ENCODE data around the gene PLXND1.

Gene PLXND1

DNA sequence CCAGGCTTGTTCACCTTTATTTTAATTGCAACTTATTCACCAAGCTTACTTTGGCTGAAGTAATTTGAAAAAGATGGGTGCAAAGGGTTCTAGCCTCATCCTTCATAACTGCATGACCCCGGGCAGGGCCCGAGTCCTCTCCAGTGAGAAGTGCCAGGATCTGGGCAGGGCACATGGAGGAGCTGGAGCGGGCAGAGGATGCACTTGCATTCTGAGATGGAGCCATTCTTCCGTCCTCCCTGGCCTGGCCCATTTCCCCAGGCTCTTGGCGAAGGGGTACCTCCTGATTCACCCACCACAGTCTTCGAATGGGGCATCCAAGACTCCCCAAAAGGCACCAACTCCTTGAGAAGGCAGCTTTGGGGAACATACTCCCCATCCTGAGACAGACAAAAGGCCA lies 22.5 kb upstream of the PLXND1 start:
- no peak overlapping the region for H3K4me3 ChIP-seq (ENCODE audit: low read depth, low read length)
- DNase-seq (ENCODE audit: low read depth): no peak
- TF ChIP-seq, protein P1, sequence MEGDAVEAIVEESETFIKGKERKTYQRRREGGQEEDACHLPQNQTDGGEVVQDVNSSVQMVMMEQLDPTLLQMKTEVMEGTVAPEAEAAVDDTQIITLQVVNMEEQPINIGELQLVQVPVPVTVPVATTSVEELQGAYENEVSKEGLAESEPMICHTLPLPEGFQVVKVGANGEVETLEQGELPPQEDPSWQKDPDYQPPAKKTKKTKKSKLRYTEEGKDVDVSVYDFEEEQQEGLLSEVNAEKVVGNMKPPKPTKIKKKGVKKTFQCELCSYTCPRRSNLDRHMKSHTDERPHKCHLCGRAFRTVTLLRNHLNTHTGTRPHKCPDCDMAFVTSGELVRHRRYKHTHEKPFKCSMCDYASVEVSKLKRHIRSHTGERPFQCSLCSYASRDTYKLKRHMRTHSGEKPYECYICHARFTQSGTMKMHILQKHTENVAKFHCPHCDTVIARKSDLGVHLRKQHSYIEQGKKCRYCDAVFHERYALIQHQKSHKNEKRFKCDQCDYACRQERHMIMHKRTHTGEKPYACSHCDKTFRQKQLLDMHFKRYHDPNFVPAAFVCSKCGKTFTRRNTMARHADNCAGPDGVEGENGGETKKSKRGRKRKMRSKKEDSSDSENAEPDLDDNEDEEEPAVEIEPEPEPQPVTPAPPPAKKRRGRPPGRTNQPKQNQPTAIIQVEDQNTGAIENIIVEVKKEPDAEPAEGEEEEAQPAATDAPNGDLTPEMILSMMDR (IDR thresholded peaks at IDR 0.05; ENCODE audit: low read depth, low read length): no peak
- TF ChIP-seq, protein P2, sequence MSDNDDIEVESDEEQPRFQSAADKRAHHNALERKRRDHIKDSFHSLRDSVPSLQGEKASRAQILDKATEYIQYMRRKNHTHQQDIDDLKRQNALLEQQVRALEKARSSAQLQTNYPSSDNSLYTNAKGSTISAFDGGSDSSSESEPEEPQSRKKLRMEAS (IDR thresholded peaks at IDR 0.05; ENCODE audit: low read depth, low read length): no peak
- TF ChIP-seq POLR2A (IDR thresholded peaks at IDR 0.05; ENCODE audit: extremely low read depth, insufficient read length) (no peak), MYC (IDR thresholded peaks at IDR 0.05; ENCODE audit: low read depth, low read length) (no peak)

DNA sequence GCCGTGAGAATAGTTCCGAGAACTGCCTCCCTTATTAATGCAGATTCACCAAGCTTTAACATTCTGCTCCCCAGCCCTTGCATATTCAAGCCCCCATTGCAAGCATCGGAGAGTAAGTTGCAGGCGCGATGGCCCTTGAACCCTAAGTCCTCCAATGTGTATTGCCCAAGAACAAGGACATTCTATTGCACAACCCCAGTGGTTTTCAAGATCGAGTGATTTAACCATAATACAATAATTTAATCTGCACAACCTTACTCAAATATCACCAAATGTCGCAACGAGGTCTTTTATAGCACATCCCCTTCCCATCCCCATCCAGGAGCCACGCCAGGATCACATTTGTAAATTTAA lies 21.7 kb upstream of the PLXND1 start:
- DNase-seq (ENCODE audit: low read depth): no peak
- H3K4me3 ChIP-seq (ENCODE audit: low read depth, low read length): peak overlapping the region; percentile 72
- TF ChIP-seq MYC (IDR thresholded peaks at IDR 0.05; ENCODE audit: low read depth, low read length) (no peak), POLR2A (IDR thresholded peaks at IDR 0.05; ENCODE audit: extremely low read depth, insufficient read length) (no peak)
- TF ChIP-seq, protein P1 (IDR thresholded peaks at IDR 0.05; ENCODE audit: low read depth, low read length): no peak
- TF ChIP-seq, protein P2 (IDR thresholded peaks at IDR 0.05; ENCODE audit: low read depth, low read length): no peak

DNA sequence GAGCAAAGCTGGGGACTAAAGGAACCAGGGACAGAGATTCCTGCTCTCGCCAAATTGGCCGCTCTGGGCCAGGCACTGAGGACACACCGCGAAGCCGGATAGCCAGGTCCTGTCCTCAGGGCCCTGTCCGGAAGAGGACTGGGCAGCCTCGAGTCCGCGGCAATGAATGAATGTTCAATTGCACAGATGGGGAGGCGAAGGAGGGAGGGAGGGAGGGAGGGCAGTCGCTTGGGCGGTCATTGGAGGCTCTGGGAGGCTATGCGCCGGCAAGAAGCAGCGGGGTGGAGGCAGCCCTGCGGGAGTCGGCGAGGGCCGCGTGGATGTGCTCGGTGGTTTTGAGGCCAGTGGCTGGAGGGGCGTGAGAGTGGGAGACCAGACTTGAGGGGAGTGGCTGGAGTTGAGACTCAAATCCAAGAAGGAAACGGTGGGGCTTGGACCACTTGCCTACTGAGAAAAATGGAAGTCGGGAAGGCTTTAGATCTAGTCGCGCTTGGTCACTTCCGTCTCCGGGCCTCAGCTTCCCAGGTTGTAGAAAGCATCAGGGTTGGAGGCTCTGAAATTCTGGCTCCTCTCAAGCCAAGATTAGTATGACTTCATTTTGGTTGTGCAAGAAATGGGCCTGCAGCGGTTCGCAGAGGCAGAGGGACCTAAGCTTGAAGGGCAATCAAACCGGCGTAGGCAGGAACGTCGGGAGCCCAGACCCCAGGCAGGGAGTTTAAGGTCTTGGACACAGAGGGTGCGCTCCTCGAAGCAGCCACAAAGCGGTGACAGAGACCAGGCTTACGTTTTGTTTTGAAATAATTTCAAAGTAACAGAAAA lies 21.1 kb upstream of the PLXND1 start:
- TF ChIP-seq, protein P1 (IDR thresholded peaks at IDR 0.05; ENCODE audit: low read depth, low read length): peak; percentile 83
- TF ChIP-seq POLR2A (IDR thresholded peaks at IDR 0.05; ENCODE audit: extremely low read depth, insufficient read length): no peak
- peak overlapping the region; percentile 72 for H3K4me3 ChIP-seq (ENCODE audit: low read depth, low read length)
- DNase-seq (ENCODE audit: low read depth): peak; percentile 94

GRCh38 chr3:129626744-129627349 lies 20.4 kb upstream of the PLXND1 start:
- TF ChIP-seq, protein P1 (IDR thresholded peaks at IDR 0.05; ENCODE audit: low read depth, low read length): no peak
- TF ChIP-seq MYC (IDR thresholded peaks at IDR 0.05; ENCODE audit: low read depth, low read length) (peak; percentile 28; the same call in 1 of the 2 replicates), POLR2A (IDR thresholded peaks at IDR 0.05; ENCODE audit: extremely low read depth, insufficient read length) (peak; percentile 70)
- TF ChIP-seq, protein P2 (IDR thresholded peaks at IDR 0.05; ENCODE audit: low read depth, low read length): no peak
- H3K4me3 ChIP-seq (ENCODE audit: low read depth, low read length): peak overlapping the region; percentile 72
- peak; percentile 94 for DNase-seq (ENCODE audit: low read depth)

GRCh38 chr3:129625072-129625874 lies 18.8 kb upstream of the PLXND1 start:
- peak; percentile 58 for DNase-seq (ENCODE audit: low read depth)
- no peak overlapping the region for H3K4me3 ChIP-seq (ENCODE audit: low read depth, low read length)
- TF ChIP-seq, protein P1 (IDR thresholded peaks at IDR 0.05; ENCODE audit: low read depth, low read length): no peak
- TF ChIP-seq, protein P2 (IDR thresholded peaks at IDR 0.05; ENCODE audit: low read depth, low read length): no peak
- no peak for TF ChIP-seq MYC (IDR thresholded peaks at IDR 0.05; ENCODE audit: low read depth, low read length)
- no peak for TF ChIP-seq POLR2A (IDR thresholded peaks at IDR 0.05; ENCODE audit: extremely low read depth, insufficient read length)

All from NB4 (cell line).